NB4 (cell line): Measurements from ENCODE around the gene CORO2A.

Experiments used
- DNase-seq: peaks from one replicate; pipeline ENCODE4 v3.0.0; 2010; ENCODE audit warnings: low read depth
- H3K4me3 ChIP-seq: one replicate; pipeline ENCODE4 v1.5.1; 2011; ENCODE audit warnings: mild to moderate bottlenecking, low read depth, low read length, moderate library complexity
- CTCF ChIP-seq: IDR thresholded peaks from one replicate; pipeline ENCODE4 v1.5.1; 2012; ENCODE audit warnings: low read depth, low read length
- MAX ChIP-seq: IDR thresholded peaks from 2 replicates; pipeline ENCODE4 v1.6.1; 2011; ENCODE audit warnings: low read depth, low read length
- MYC ChIP-seq: IDR thresholded peaks from 2 replicates; pipeline ENCODE4 v1.6.1; 2011; ENCODE audit warnings: low read depth, low read length
- POLR2A ChIP-seq: IDR thresholded peaks from 2 replicates; pipeline ENCODE4 v1.6.1; 2011; ENCODE audit warnings: mild to moderate bottlenecking; ENCODE audit not compliant: insufficient read length; ENCODE audit errors: extremely low read depth

CORO2A gene

GRCh38 chr9:98219364-98219716 lies 26.9 kb upstream of the CORO2A start:
- H3K4me3 ChIP-seq, result no peak overlapping the region
- TF ChIP-seq MAX, result no peak
- no peak for TF ChIP-seq POLR2A
- no peak for TF ChIP-seq CTCF
- TF ChIP-seq MYC, result no peak
- no peak for DNase-seq

- no peak for TF ChIP-seq CTCF
- TF ChIP-seq MYC, result no peak
- TF ChIP-seq MAX, result no peak
- no peak for TF ChIP-seq POLR2A
- no peak overlapping the region for H3K4me3 ChIP-seq
- DNase-seq, result no peak
Measured at GRCh38 chr9:98218562-98219363, 26.3 kb upstream of the CORO2A start.

- TF ChIP-seq MAX (no peak), POLR2A (no peak), CTCF (no peak), MYC (no peak)
- no peak for DNase-seq
Measured at GRCh38 chr9:98217255-98217654, 24.8 kb upstream of the CORO2A start.

GRCh38 chr9:98216391-98216790 lies 24.0 kb upstream of the CORO2A start:
- DNase-seq, result no peak
- TF ChIP-seq POLR2A (no peak), CTCF (no peak), MAX (no peak), MYC (no peak)
- no peak overlapping the region for H3K4me3 ChIP-seq

More at GRCh38 chr9:98217255-98217654, 24.8 kb upstream of the CORO2A start:
- H3K4me3 ChIP-seq, result no peak overlapping the region

GRCh38 chr9:98215821-98216220 lies 23.4 kb upstream of the CORO2A start:
- DNase-seq, result peak; percentile 41
- H3K4me3 ChIP-seq, result no peak overlapping the region
- no peak for TF ChIP-seq MAX
- TF ChIP-seq MYC, result no peak
- no peak for TF ChIP-seq POLR2A
- TF ChIP-seq CTCF, result peak; percentile 46
